ENCODE data around the gene HOXC5. TPM values are rescaled to one million over a fixed set of nuclear protein-coding genes. Genes with fewer than 3 reads are reported as not detected.

Gene HOXC5
- total RNA-seq = not detected
- polyA plus RNA-seq (2013, experiment 1 of 2) = 0.82 TPM
- polyA plus RNA-seq (2013, experiment 2 of 2) = 1.7 TPM
- long read RNA-seq, experiment 1 = 0 reads
- long read RNA-seq, experiment 2 = 0 reads
- long read RNA-seq, experiment 3 = 0 reads
- long read RNA-seq, experiment 4 = 0 reads

DNA sequence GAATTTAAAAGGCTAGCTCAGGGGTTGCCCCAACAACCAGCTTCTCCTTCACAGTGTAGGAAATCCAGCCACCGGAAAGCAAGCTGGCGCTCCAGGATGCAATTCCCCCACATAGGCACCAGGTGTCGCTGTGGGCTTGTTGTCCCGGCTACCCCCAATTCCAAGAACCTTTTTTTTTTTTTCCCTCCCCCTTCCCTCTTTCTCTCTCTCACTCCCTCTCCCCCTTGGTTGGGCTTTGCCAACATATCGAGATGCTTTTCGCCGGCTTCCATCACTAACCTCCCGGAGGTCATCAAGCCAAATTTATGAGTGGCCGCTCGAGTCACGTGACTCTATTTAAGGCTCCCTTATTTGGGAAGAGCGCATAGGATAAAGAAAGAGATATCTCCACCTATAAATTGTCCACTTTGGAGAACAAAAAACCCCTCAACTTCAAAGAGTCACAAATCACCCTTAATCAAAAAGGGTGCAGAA, at the start of gene HOXC5:
TSS of gene HOXC5 (plus strand) at position 424 of the 474 bp plus-strand sequence. CDS start 73 bp downstream, outside the sequence.
- Histone ChIP-seq H3K4me1 (ENCODE audit: control insufficient read depth, insufficient read depth, low read length) (no peaks in the 10 kb centered on the region), H3K4me3 (ENCODE audit: low read length) (peak within 1 kb of the TSS; percentile 47), H3K9ac (ENCODE audit: extremely low read depth, low read length, poor library complexity, severe bottlenecking) (no peak within 1 kb of the TSS), H3K27ac (ENCODE audit: low read depth, low read length) (no peak within 1 kb of the TSS), H3K9me3 (ENCODE audit: control insufficient read depth, low read length) (peaks cover 5% of the 10 kb centered on the region), H3K36me3 (ENCODE audit: control insufficient read depth, insufficient read depth, low read length) (no peaks in the 10 kb centered on the region), H3K27me3 (ENCODE audit: control insufficient read depth, insufficient read depth, low read length, poor library complexity, severe bottlenecking) (peaks cover 100% of the 10 kb centered on the region)
- Mint-ChIP-seq H3K27me3 (ENCODE audit: insufficient read depth) (peaks cover 97% of the 10 kb centered on the region), H3K4me1 (peaks cover 13% of the 10 kb centered on the region), H3K9me3 (peaks cover 3% of the 10 kb centered on the region), H3K36me3 (ENCODE audit: low read depth) (no peaks in the 10 kb centered on the region), H3K4me3 (no peak within 1 kb of the TSS), H3K27ac (no peak within 1 kb of the TSS)
- 4 to 8% methylated on average over 9 to 12 of the region's 12 CpGs for WGBS, 2 experiments (ENCODE audit: insufficient coverage in 1 of 2, insufficient read length in 1 of 2)
- peak; percentile 98 for TF ChIP-seq CTCF (conservative IDR thresholded peaks at IDR 0.05)
- peak; percentile 98 for DNase-seq

DNA sequence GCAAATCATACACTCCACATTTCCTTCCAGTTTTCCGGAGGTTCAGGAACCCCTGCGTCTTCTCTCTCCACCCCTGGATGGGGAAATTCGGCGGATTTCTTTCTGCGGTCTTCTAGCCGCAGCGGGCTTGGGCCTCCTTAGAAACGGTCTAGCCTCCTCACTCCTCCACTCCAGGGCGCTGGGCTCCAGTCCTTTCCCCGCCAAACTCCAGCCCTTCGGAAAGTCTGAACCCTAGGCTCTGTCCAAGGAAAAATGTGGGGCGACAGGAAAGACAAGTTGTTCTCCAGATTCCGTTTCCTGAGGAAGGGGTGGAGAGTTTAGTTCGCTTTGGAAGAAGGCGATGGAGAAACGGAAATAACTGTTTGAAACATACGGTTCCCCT, 49.3 kb upstream of the HOXC5 start:
- H3K27ac Mint-ChIP-seq = no peak overlapping the region
- Histone ChIP-seq H3K36me3 (ENCODE audit: control insufficient read depth, insufficient read depth, low read length) (no peaks in the 10 kb centered on the region), H3K27ac (ENCODE audit: low read depth, low read length) (no peak overlapping the region), H3K4me1 (ENCODE audit: control insufficient read depth, insufficient read depth, low read length) (no peaks in the 10 kb centered on the region), H3K27me3 (ENCODE audit: control insufficient read depth, insufficient read depth, low read length, poor library complexity, severe bottlenecking) (peaks cover 100% of the 10 kb centered on the region), H3K9ac (ENCODE audit: extremely low read depth, low read length, poor library complexity, severe bottlenecking) (no peak overlapping the region), H3K4me3 (ENCODE audit: low read length) (no peak overlapping the region), H3K9me3 (ENCODE audit: control insufficient read depth, low read length) (peaks cover 8% of the 10 kb centered on the region)
- 8 to 37% methylated on average over 4 to 16 of the region's 17 CpGs for WGBS, 2 experiments (ENCODE audit: insufficient coverage in 1 of 2, insufficient read length in 1 of 2)
- no peak overlapping the region for H3K4me3 Mint-ChIP-seq
- H3K4me1 Mint-ChIP-seq = no peaks in the 10 kb centered on the region
- no peaks in the 10 kb centered on the region for H3K36me3 Mint-ChIP-seq (ENCODE audit: low read depth)
- DNase-seq = no peak
- TF ChIP-seq CTCF (conservative IDR thresholded peaks at IDR 0.05) = no peak
- peaks cover 100% of the 10 kb centered on the region for H3K27me3 Mint-ChIP-seq (ENCODE audit: insufficient read depth)
- peaks cover 16% of the 10 kb centered on the region for H3K9me3 Mint-ChIP-seq

DNA sequence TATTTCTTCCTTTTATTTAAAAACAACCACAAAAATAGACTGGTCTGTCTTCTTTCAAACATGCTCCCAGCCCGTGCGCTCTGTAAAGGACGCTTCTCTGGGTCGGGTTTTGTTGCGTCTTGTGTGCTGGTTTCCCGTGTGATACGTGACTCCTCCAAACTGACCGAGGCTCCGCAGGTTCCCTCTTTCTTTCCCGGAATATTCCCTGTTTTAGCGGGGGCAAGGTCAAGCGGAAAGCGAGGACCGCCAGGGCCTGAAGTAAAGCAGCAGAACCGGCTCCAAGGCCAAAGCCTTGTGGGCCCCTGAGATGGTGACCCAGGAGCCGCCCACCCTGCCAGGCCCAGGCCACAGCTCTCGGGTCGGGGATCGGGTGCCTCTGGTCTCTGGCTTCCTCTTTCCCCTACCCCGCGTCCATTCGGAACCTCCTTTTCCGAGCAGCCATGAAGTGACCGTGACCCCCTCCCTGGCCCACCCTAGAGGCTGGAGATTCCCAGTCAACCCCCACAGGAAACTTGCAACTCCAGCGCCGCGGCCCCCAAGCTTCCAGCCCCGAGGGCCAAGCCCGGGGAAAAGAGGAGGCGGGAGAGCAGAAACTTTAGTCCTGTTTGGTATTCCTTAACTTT, 48.8 kb upstream of the HOXC5 start:
- peak; percentile 68 for DNase-seq
- Mint-ChIP-seq H3K4me1 (no peaks in the 10 kb centered on the region), H3K36me3 (ENCODE audit: low read depth) (no peaks in the 10 kb centered on the region), H3K27me3 (ENCODE audit: insufficient read depth) (peaks cover 100% of the 10 kb centered on the region), H3K9me3 (peaks cover 16% of the 10 kb centered on the region), H3K4me3 (no peak overlapping the region), H3K27ac (no peak overlapping the region)
- H3K27me3 ChIP-seq (ENCODE audit: control insufficient read depth, insufficient read depth, low read length, poor library complexity, severe bottlenecking) = peaks cover 100% of the 10 kb centered on the region
- no peak for TF ChIP-seq CTCF (conservative IDR thresholded peaks at IDR 0.05)
- no peak overlapping the region for H3K9ac ChIP-seq (ENCODE audit: extremely low read depth, low read length, poor library complexity, severe bottlenecking)
- no peak overlapping the region for H3K4me3 ChIP-seq (ENCODE audit: low read length)
- H3K27ac ChIP-seq (ENCODE audit: low read depth, low read length) = no peak overlapping the region
- H3K4me1 ChIP-seq (ENCODE audit: control insufficient read depth, insufficient read depth, low read length) = no peaks in the 10 kb centered on the region
- peaks cover 8% of the 10 kb centered on the region for H3K9me3 ChIP-seq (ENCODE audit: control insufficient read depth, low read length)
- no peaks in the 10 kb centered on the region for H3K36me3 ChIP-seq (ENCODE audit: control insufficient read depth, insufficient read depth, low read length)
- 26 to 28% methylated on average over 18 to 30 of the region's 30 CpGs for WGBS, 2 experiments (ENCODE audit: insufficient coverage in 1 of 2, insufficient read length in 1 of 2)
